GM18861 (cell line): ENCODE data around the gene ARHGAP35.
"Not testable (repeated sequence)": the region's sequence is repeated elsewhere in the genome, so short reads cannot be mapped to it uniquely, and the experiment has no call there.

Experiments
- ATAC-seq: cut with Tn5 transposase; IDR thresholded peaks from one replicate; pipeline ENCODE4 v1.9.1; 2021; ENCODE audit not compliant: unreplicated experiment

The ARHGAP35 gene

DNA sequence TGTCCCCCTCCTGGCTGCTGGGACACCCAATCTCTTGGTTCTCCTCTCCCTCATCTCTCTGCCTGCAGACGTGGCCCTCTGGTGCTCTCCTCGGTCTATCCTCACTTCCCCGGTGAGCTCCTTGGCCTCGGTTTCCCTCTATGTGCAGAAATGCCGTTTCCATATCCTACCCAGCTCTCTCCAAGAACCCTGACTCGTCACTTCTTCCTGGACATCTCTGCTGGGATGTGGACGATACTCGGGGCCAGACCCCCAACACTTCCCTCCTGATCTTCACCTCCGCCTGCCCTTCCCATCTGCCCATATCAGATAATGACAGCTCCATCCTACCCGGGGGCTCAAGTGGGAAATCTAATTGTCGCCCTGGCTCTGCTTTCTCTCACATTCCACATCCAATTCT is 18.0 kb upstream of the ARHGAP35 start:
- no peak for ATAC-seq

DNA sequence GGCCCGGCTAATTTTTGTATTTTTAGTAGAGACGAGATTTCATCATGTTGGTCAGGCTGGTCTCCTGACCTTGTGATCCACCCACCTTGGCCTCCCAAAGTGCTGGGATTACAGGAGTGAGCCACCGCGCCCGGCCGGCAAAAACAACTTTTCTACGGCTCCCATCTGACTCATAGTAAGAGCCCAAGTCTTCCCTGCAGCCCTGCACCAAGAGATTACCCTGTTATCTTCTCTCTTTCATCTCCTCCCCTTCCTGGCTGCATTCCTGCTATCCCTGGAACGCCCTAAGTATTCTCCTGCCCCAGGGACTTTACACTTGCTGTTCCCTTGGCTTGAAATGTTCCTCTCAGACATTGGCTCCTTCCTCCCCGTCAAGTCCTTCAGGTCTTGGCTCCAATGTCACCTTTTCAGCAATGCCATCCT is 16.7 kb upstream of the ARHGAP35 start:
- no peak for ATAC-seq

DNA sequence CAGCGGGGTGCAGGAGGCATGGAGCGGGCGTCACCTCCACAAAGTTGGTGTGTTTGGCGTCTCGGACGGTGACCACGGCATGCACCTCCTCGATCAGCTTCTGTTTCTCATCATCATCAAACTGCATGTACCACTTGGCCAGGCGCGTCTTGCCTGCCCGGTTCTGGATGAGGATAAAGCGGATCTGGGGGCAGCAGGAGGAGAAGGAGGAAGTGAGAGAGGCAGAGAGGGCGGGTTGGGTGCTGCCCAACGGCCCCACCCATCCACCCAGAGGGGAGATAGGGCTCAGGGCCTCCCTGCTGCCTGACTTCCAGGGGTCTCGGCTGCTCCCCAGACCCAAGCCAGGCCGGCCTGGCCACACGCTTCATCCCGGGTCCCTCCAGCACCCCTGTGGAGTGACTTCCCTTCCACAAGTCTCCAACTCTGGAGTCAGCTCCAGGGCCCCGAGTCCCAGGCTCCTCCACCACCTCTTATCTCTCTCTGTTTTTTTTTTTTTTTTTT is 14.8 kb upstream of the ARHGAP35 start:
- ATAC-seq, result no peak

DNA sequence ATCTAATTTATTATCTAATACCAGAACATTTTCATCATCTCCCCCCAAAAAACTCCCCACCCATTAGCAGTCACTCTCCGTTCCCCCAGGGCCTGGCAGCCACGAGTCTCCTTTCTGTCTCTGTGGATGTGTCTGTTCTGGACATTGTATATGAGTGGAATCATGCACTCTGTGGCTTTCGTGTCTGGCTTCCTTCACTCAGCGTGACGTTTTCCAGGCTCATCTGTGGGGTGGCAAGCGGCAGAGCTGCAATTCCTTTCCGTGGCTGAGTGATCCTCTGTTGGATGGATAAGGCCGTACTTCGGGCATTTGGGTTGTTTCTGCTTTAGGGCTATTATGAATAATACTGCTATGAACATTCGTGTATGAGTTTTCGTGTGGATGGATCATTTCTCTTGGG is 13.3 kb upstream of the ARHGAP35 start:
- ATAC-seq, result no peak

DNA sequence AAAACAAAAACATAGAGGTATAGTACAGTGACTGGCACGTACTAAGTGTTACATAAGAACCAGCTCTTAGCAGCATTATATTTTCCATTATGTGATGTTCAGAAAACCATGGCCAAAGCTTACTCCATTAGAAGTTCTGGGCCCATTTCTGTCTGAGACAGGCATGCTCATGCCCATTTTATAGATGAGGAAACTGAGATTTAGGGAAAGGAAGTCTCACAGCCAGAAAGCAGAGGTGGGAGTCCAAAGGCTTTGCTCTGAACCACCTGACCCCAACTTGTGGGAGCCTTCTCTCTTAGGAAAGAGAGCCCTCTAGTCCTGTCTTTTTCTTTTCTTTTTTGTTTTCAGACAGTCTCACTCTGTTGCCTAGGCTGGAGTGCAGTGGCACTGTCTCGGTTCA is 12.4 kb upstream of the ARHGAP35 start:
- no peak for ATAC-seq

DNA sequence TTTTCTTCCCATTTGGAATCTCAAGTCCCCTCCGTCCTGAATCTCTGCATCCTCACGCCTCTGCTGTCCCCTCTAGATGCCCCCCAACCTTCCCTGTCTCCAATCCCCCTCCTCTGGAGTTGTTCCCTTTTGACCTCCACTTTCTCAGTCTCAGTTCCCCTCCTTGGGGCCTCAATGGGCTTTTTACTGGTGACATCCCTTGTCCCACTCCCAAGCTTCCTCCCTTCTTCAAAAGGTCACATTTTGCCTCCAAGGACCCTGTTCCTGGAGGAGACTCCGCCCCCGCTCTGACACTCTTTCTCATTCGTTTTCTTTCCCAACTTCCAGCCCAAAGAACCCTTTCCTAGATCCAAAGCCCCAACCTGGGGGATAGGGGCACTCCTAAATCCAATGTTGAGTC is 11.2 kb upstream of the ARHGAP35 start:
- no peak for ATAC-seq

DNA sequence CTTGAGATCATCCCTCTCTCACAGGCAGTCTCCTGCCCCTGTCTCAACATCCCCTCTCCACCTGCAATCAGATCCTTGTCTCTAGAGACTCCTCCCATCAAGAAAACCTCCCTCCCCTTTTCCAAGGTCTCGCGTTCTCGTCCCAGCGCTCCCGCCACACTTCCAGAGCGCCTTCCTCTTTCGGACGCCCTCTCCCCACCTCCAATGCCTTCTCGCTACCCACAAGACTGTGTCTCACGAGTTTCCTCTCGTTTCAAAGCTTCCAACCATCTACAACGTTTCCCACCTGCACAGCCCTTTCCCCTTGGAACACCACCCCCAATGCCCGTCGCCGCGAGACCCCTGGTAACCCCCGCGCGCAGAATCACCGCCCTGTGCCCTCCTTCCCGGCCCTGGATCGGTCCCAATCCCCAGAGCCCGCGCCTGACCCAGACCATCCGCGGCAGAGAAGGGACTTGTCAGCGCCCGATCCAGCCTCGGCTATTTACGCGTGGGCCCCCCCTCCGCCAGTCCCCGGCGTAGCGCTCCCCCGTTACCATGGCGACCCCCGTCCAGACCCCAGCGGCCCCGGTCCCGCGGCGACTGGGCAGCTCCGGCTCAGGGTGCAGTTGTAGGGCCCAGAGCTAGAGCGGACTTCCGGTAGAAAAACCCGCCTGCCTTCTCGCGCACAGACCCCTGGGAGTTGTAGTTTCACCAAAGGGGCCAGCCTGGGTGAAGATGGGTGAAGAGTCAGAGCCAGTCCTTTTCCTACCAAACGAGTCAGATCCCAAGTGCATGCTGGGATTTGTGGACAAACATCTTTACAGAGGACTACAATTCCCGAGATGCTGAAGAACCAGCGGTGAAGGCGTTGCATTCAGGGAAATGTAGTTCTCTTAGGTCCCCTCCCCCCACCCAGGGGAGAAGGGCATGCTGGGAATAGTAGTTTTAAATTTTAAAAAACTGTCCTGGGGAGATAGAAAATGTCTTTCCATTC is 10.3 kb upstream of the ARHGAP35 start, which contains the start of gene AP2S1:
Gene AP2S1 (minus strand): TSS at position 619 of the 976 bp plus-strand sequence. CDS start 80 bp downstream, at position 539.
- peak; percentile 88 for ATAC-seq

DNA sequence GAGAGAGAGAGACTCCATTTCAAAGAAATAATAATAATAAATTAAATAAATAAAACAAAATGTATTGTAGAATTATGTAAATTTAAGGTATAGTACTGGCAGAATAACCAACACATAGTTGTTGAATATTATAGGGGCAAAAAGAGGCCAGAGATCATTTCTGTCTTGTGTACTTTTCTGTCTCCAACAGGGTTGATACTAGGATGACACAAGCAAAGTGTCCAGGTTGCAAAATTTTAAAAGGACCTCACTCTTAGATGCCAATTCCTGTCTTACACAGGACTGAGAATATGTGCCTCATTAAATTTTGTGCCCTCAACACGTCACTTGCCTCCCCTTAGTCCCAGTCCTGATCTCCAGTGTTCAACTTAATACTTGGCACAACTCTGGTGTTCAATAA is 8.0 kb upstream of the ARHGAP35 start:
- no peak for ATAC-seq

DNA sequence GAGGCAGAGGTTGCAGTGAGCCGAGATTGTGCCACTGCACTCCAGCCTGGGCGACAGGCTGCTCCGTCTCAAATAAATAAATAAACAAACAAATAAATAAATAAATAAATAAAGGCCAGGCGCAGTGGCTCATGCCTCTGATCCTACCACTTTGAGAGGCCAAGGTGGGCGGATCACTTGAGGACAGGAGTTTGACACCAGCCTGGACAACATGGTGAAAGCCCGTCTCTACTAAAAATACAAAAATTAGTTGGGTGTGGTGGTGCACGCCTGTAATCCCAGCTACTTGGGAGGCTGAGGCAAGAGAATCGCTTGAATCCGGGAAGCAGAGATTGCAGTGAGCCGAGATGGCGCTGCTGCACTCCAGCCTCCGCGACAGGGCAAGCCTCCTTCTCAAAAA is 6.1 kb upstream of the ARHGAP35 start:
- not testable (repeated sequence) for ATAC-seq

DNA sequence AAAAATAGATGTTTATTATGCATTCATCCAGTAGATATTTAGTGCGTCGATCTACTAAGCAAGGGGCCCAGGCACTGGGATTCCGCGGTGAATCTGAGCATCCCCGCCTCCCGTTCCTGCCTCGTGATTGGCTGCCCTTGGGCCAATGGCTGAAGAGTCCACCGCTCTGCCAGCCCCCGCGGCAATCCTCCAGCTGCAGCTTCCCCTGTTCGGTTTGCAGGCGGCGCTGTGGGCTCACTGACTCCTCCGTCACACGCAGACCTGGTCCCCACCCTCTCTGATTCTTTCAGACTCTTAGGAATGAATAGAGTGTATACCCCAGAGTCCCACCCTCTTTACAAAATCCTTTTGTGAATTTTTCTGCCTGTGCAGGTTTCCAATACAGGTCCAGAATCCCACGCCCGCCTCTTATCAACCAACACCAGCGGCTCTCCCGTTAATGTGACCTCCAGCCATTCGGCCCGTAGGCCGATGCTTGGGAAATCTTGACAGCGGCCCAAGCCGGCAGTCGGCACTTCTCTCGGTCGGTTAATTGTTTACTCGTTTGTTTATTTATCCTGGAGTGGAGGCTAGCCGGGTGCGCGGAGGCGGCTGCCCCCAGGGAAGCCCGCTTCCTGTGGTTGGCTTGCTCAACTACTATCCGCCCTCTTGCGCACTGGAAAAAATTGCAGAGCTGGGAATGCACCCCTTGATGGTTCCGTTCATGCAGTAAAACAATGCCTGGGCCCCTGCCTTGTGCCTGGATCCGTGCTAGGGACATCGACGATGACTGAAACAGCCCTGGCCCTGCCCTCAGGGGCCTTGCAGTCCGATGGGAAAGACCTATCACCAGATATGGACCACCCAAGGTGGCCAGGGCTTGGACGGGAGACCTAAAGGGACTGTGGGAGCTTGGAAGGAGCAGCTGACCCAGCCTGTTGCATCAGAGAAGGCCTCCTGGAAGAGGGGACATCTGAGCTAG is 4.5 kb upstream of the ARHGAP35 start:
- peak; percentile 34 for ATAC-seq

DNA sequence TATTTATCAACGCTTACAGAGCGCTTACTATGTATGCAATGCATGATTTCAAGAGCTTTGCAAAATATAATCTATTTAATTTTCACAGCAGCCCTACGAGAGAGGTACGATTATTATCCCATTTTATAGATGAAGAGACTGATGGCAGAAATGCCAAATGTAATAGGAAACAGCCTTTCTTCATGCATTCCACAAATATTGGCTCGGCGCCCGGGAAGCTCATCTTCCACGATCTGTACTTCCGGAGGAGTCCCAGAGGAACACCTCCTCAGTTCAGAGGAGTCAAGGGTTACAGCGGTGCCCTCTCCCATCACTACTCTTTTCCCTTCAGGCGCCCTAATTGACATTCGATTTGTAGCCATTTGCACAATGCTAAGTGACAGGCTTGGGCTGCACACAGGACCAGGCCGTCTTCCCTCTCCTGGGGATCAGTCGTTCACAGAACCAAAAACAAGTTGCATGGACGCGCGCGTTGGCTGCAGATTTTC is 1.1 kb upstream of the ARHGAP35 start:
- ATAC-seq, result no peak

DNA sequence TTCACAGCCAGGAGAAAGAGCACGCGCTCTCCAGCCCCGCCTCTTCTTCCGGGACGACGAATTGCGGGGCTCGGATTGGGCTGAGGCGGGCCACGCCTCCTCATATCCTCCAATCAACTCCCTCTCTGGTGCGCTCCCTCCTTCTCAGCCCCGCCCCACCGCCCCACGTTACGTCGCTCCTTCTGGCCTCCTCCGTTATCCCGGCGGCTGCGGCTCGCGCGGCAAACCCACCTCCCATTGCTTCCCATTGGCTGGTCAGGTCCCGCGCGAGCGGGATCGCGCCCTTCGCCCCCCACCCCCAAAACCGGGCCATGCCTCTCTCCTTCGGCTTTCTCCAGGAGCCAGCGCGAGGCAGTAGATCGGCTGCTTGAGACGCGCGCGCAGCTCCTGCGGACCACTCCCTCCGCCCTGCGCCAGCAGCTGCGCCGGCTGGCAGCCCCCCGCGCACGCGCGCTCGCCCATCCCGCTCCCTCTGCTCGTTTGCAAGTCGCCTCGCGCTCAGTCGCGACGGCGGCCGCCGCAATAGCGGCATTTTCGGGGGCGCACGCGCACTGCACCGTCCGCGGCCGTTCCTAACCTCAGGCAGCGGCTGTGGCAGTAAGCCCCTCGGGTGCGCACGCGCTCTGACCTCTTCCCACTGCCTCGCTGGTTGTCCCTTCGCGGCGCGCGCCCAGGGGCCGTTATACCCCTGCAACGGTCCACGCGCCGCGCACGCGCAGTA is 512 bp upstream of the ARHGAP35 start:
- ATAC-seq, result peak; percentile 43

DNA sequence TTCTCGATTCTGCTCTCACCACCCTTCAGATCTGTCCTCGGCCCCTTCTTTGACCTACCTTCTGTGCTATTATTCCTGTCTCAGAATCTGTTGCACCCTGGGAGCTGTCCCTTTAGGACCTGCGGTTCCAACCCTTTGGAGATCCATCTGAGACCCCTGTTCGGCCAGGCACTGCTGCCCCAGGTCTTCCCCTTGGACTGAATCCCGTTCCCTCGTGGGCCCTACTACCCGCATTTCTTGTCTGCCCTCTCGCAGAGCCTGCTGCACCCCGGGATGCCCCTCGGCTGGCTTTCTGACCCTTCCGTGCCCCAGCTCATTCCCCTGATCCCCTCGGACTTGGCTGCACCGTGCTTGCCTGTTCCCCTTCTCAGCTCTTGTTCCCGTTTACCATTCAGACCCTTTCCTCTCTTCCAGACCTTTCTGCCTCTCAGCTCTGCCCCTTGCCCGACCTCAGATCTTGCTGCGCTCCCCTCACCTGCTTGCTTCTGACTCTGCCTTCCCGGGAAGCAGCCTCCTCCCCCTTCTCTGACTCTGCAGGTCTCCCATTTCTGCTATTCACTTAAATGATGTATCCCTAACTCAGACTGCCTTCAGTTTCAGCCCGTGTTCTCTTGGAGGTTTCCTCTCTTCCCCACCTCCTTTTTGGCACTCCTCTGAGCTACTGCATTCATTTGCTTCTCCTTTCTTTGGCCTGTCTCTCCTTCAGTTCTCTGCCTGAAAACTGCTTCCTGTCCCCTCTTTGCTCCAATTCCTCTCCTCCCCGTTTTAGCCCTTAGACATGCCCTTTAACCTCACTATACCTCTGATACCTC is 1.1 kb downstream of the ARHGAP35 start:
- no peak for ATAC-seq

DNA sequence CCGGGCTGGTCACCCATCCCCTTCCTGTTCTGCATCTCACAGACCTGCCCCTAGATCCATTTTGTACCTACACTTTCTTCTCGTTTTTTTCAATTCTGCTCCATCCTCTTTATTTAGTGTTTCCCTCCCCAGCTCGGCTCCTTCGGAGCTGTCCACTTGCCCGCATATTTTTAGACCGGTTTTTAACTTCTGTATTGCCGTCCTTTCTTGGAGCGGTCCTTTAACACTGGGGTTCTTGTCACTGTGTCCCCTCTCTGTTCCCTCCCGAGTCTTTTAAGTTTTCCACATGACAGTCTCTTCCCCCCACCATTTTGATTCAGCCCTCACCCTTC is 1.7 kb downstream of the ARHGAP35 start:
- ATAC-seq, result no peak

DNA sequence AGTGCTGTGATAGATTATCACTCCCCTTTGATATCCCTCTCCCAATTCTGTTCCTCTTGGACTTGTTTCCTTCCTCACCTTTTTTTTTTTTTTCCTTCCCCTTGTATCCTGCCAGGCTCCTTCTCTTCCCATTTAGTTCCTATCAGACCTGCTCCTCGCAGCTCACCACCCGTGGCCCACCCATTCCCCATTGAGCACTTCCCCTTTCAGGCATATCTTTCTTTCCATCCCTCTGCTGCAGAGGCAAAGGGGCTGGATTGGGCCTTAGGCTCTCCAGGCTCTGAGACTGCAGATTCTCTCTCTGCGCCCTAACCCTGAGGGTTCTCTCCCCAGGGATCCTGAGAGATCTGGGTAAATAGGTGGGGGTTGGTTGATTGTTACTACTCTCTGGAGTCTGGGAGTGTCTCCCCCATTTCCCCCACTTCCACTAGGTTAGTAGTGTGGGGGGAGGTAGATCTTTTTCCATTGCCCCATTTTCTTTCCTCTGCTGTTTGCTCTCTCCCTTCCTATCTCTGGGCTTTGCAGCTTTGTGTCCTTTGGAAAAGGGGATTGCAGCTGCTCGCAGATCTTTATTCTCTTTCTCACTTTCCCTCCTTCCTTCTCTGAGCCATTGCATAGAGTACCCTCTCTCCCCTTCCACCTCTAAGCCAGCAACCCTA is 2.3 kb downstream of the ARHGAP35 start:
- no peak for ATAC-seq

DNA sequence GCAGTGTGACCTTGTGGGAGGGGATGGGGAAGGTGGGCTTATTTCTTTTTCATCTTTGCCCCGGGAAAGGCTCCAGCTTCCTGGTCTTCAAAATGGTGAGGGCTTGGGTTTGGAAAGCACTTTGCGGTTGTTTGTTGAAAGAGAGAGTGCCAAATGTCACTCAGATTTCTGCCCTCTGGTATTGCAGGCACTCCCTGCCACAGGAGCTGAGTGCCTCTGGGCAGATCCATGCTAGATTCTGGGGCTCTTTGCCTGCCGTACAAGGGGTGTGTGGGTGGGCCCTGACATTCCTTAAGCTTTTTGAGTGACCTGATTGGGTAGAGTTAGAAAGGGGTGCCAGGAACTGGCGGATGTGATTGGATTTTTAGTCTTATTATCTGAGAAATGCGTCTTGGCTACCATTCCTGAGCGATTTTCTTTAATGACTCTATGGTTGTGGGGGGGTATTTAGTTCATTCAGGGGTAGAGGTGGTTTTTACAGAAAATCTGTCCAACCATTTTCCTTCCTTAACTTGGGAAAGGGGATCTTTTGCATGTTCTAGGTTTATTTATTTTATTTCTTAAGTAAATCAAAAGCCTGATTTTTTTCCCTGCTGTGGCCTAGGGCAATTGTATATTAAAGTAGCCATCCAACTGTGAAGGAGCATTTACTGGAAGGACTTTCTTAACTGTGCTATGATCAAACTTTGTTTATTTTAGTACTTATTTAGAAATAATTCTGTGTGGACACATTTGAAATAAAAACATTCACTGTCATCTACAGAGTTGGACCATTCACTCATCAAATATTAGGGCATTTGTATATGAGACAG is 3.2 kb downstream of the ARHGAP35 start:
- ATAC-seq, result no peak

DNA sequence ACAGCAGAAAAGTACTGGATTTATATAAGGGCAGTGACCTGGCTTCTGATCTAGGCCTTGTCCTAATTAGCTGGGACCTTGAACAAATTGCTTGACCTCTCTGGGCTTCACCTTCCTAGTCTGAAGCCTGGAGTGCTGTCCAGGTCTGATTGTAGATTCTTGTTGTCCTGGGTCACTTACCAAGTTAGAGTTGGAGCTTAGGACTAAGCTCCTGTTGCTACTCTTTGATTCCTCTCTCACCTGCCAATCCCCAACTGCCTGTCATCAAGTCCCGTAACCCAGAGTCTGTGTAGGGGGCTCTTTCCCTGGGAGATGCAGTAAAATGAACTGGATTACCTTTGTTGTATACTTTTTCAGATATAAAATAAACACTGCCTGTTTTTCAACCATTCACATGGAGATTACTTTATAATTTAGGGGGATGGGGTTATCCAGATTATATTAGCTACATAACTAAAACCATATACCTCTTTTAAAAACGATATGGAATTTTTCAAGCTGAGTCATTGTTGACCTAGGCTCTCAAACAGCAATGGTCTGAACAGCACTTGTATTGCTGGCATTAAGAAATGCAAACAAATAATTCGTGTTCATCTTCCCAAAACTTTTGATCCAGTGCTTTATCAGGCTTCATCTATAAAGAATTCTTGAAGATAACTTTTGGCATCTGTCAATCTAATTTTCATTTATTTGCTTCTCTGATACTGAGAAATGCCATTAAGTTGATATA is 5.8 kb downstream of the ARHGAP35 start:
- ATAC-seq, result no peak

DNA sequence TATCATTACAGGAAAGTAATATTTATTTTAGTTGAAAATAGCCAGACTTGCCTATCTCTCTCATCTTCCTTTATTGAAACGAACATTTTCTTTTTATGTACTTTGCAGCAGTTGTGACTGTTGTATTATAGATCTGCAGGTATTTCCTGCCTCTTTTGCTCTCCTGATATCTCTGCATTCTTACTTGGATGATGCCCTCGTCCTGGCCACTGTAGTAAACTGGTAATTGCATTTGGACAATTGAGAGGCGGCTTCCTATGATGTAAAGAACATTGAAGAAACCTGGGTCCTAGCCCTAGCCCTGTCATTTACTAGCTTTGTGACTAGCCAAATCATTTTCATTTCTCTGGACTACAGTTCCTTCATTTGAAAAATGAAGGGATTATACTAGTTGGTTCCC is 6.4 kb downstream of the ARHGAP35 start:
- no peak for ATAC-seq
